ENCODE results near the gene BCL2. TPM values are rescaled to one million over a fixed set of nuclear protein-coding genes. Genes with fewer than 3 reads are reported as not detected.

BCL2 gene
- total RNA-seq, 4 donors from 2014 or later, result 16.2 to 54.5 (median 20.7) TPM

- TF ChIP-seq CTCF (IDR thresholded peaks at IDR 0.05), result no peak
- TF ChIP-seq POLR2A (IDR thresholded peaks at IDR 0.05), result no peak
- H3K36me3 ChIP-seq, result no peaks in the 10 kb centered on the region
- H3K4me3 ChIP-seq, result no peak overlapping the region
- no peak overlapping the region for H3K27ac ChIP-seq
- H3K27me3 ChIP-seq, result no peaks in the 10 kb centered on the region
- no peak for DNase-seq
- peaks cover 0 to 20% (median 4%) of the 10 kb centered on the region in 4 donors for H3K4me1 ChIP-seq
- no peaks in the 10 kb centered on the region for H3K9me3 ChIP-seq
Observed at GRCh38 chr18:63189041-63189440, 130.5 kb downstream of the BCL2 start.

- H3K9me3 ChIP-seq, result no peaks in the 10 kb centered on the region
- H3K4me3 ChIP-seq, result no peak overlapping the region
- DNase-seq, result no peak
- TF ChIP-seq POLR2A (IDR thresholded peaks at IDR 0.05), result no peak
- TF ChIP-seq CTCF (IDR thresholded peaks at IDR 0.05), result no peak
- H3K27ac ChIP-seq, result no peak overlapping the region
- H3K36me3 ChIP-seq, result no peaks in the 10 kb centered on the region
- H3K4me1 ChIP-seq, result peaks cover 0 to 31% (median 7%) of the 10 kb centered on the region in 4 donors
- no peaks in the 10 kb centered on the region for H3K27me3 ChIP-seq
Observed at GRCh38 chr18:63187791-63188460, 131.6 kb downstream of the BCL2 start.

GRCh38 chr18:63187223-63187574 lies 132.4 kb downstream of the BCL2 start:
- Histone ChIP-seq H3K36me3 (no peaks in the 10 kb centered on the region), H3K4me1 (peaks cover 1 to 36% (median 13%) of the 10 kb centered on the region in 4 donors), H3K9me3 (no peaks in the 10 kb centered on the region), H3K27ac (no peak overlapping the region), H3K4me3 (no peak overlapping the region), H3K27me3 (no peaks in the 10 kb centered on the region)
- no peak for DNase-seq
- TF ChIP-seq POLR2A (IDR thresholded peaks at IDR 0.05) (no peak), CTCF (IDR thresholded peaks at IDR 0.05) (no peak)

GRCh38 chr18:63186520-63187222 lies 132.9 kb downstream of the BCL2 start:
- TF ChIP-seq POLR2A (IDR thresholded peaks at IDR 0.05), result no peak
- peaks cover 4 to 42% (median 17%) of the 10 kb centered on the region in 4 donors for H3K4me1 ChIP-seq

GRCh38 chr18:63185984-63186383 lies 133.6 kb downstream of the BCL2 start:
- no peaks in the 10 kb centered on the region for H3K36me3 ChIP-seq
- H3K4me3 ChIP-seq, result no peak overlapping the region
- H3K27ac ChIP-seq, result peak overlapping the region in 1 of 4 donors; percentile 13
- no peak for TF ChIP-seq POLR2A (IDR thresholded peaks at IDR 0.05)
- TF ChIP-seq CTCF (IDR thresholded peaks at IDR 0.05), result no peak
- no peaks in the 10 kb centered on the region for H3K9me3 ChIP-seq
- no peaks in the 10 kb centered on the region for H3K27me3 ChIP-seq
- H3K4me1 ChIP-seq, result peaks cover 4 to 48% (median 17%) of the 10 kb centered on the region in 4 donors
- DNase-seq, result no peak

More at GRCh38 chr18:63186520-63187222, 132.9 kb downstream of the BCL2 start:
- H3K4me3 ChIP-seq, result no peak overlapping the region
- H3K36me3 ChIP-seq, result no peaks in the 10 kb centered on the region
- no peaks in the 10 kb centered on the region for H3K27me3 ChIP-seq
- no peak overlapping the region for H3K27ac ChIP-seq
- no peaks in the 10 kb centered on the region for H3K9me3 ChIP-seq
- DNase-seq, result no peak

Data from Peyer's patch (tissue), 4 donors.